CD1c-positive myeloid dendritic cell (primary cell): ENCODE data around the gene TBCC.

ENCODE experiments used
- DNase-seq: peaks from one replicate; pipeline ENCODE4 v3.0.0-alpha.2; 2016; ENCODE audit errors: extremely low spot score

The TBCC gene

DNA sequence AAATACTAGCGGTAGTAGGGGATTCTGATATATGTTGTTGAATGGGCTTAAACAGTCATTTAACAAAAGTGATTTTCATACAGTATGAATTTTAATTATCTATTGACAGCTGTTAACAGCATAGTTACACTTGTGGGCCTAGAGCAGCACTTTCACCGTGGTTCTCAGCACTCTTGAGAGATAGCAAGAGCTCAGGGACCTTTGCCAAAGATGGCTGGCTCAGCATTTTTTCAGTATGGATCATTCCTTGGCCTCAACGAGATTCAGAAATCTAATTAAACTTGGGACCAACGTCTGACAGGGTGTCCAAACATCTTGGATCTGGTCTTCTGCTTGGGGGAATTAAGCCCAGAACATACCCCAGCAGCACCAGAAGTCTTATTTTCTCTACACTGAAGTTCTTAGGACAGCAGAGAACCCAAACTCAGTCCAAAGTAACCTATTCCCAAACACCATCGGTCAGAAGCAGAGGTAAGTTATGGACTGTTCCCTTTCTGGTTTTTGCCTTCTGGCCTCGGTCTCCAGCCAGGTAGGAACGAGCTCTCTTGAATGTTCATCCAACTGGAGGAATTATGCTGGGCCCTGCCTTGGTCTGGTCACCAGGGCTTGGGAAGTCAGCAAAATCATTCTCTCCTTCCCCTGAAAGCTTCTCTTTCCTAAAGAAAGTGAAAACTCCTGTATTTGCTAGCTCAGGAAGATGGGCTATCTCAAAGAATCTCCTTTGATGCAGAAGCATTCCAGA lies 49.2 kb downstream of the TBCC start:
- no peak for DNase-seq

- DNase-seq, result no peak
Observed at GRCh38 chr6:42694586-42694985, 51.3 kb downstream of the TBCC start.
